Naive B cell (primary cell): ENCODE measurements around the gene DTNB. TPM values are rescaled to one million over a fixed set of nuclear protein-coding genes. Genes with fewer than 3 reads are reported as not detected.
"Not testable (repeated sequence)": the region's sequence is repeated elsewhere in the genome, so short reads cannot be mapped to it uniquely, and the experiment has no call there.

Experiments used
- ATAC-seq, 2 donors: fragments of 150-1000 bp; cut with Tn5 transposase; 2 replicates each; pipeline ENCODE4 v1.10.0; 2021; ENCODE audit warnings: low read depth in 2 of 2, mild to moderate bottlenecking in 2 of 2, moderate library complexity in 2 of 2
- DNase-seq: peaks from one replicate; pipeline ENCODE4 v3.0.0; 2022
- H3K27ac Mint-ChIP-seq, 6 donors: one replicate each; pipeline ENCODE4 v1.8.0; 2020 to 2022; ENCODE audit warnings: mild to moderate bottlenecking in 6 of 6, mixed read lengths in 6 of 6, moderate library complexity in 5 of 6, inconsistent platforms in 2 of 6
- H3K27me3 Mint-ChIP-seq, 3 donors: one replicate each; pipeline ENCODE4 v1.8.0; 2021 to 2022; ENCODE audit warnings: mixed read lengths in 3 of 3, mild to moderate bottlenecking in 1 of 3
- H3K36me3 Mint-ChIP-seq, 2 donors: one replicate each; pipeline ENCODE4 v1.8.0; 2020 to 2022; ENCODE audit warnings: mixed read lengths in 2 of 2, inconsistent platforms in 1 of 2, mild to moderate bottlenecking in 1 of 2
- H3K4me1 Mint-ChIP-seq, 3 donors: one replicate each; pipeline ENCODE4 v1.8.0; 2020 to 2022; ENCODE audit warnings: mixed read lengths in 3 of 3, inconsistent platforms in 1 of 3, mild to moderate bottlenecking in 1 of 3, moderate library complexity in 1 of 3
- H3K4me3 Mint-ChIP-seq, 8 donors: one replicate each; pipeline ENCODE4 v1.8.0; 2020 to 2022; ENCODE audit warnings: mild to moderate bottlenecking in 8 of 8, mixed read lengths in 8 of 8, moderate library complexity in 8 of 8, inconsistent platforms in 2 of 8
- H3K9me3 Mint-ChIP-seq, 7 donors: one replicate each; pipeline ENCODE4 v1.8.0; 2020 to 2022; ENCODE audit warnings: mixed read lengths in 7 of 7, mild to moderate bottlenecking in 5 of 7, inconsistent platforms in 2 of 7, moderate library complexity in 1 of 7
- polyA plus RNA-seq, 6 donors: library from polyadenylated mRNA; unstranded; fragments of 300-500 nt; fragmentation: Illumina TruSeq; gene quantifications; one replicate each; pipeline ENCODE4 v1.2.3, GENCODE V29; 2021; ENCODE audit warnings: low read depth in 6 of 6

The DTNB gene
- polyA plus RNA-seq, 6 donors from 2014 or later: 7.8 to 25.4 (median 16.1) TPM

DNA sequence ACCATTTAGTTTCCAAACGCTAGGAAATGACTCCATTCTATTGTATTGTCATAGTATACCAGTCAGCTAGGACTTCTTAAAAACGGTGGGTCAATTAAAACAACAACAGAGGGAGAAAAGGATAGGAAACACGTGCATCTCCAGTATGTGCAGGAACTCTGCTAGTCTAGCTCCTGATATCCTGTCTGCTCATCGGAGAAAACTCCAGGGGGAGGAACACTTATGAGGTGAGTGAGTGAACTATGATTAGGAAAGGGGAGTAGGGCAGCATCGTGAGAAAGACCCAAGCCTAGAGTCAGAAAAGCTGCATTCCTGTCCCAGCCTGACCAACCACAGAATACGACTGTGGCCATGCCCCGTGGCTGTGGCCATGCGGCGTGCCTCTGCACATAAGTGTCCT lies 34.2 kb downstream of the DTNB start:
- peaks cover 0 to 4% (median 0%) of the 10 kb centered on the region in 7 donors for H3K9me3 Mint-ChIP-seq
- H3K4me1 Mint-ChIP-seq: peaks cover 0 to 6% (median 4%) of the 10 kb centered on the region in 3 donors
- ATAC-seq (no peak), DNase-seq (no peak)
- no peak overlapping the region for H3K27ac Mint-ChIP-seq
- no peaks in the 10 kb centered on the region for H3K27me3 Mint-ChIP-seq
- peaks cover 0 to 6% of the 10 kb centered on the region in 2 donors for H3K36me3 Mint-ChIP-seq
- H3K4me3 Mint-ChIP-seq: no peak overlapping the region

DNA sequence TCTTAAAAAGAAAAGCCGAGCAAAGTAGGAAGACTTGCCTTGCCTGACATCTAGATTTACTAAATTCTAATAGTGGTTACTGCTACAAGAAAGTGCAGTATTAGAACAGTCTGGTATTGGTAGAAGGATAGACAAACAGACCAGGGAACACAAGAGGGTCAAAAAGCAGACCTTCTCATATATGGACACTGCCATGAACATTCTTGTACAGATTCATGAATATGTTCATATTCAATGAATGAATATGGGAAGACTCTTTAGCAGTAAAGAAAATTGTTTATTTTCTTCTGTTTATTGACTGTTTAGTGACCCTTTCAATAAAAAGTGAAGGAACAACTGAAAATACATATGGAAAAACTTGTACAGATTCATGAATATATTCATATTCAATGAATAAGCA lies 37.6 kb downstream of the DTNB start:
- Mint-ChIP-seq H3K36me3 (peaks cover 0 to 4% of the 10 kb centered on the region in 2 donors), H3K9me3 (peaks cover 0 to 4% (median 0%) of the 10 kb centered on the region in 7 donors), H3K27ac (no peak overlapping the region), H3K4me1 (peaks cover 0 to 5% (median 4%) of the 10 kb centered on the region in 3 donors), H3K4me3 (no peak overlapping the region), H3K27me3 (no peaks in the 10 kb centered on the region)
- no peak for ATAC-seq
- no peak for DNase-seq

DNA sequence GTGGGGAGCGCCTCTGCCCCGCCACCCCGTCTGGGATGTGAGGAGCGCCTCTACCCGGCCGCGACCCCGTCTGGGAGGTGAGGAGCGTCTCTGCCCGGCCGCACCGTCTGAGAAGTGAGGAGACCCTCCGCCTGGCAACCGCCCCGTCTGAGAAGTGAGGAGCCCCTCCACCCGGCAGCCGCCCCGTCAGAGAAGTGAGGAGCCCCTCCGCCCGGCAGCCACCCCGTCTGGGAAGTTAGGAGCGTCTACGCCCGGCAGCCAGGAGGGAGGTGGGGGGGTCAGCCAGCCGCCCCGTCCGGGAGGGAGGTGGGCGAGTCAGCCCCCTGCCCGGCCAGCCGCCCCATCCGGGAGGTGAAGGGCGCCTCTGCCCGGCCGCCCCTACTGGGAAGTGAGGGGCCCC lies 39.6 kb downstream of the DTNB start:
- not testable (repeated sequence) for H3K9me3 Mint-ChIP-seq, H3K27me3 Mint-ChIP-seq, H3K36me3 Mint-ChIP-seq, H3K27ac Mint-ChIP-seq, ATAC-seq, H3K4me3 Mint-ChIP-seq, H3K4me1 Mint-ChIP-seq, DNase-seq

- DNase-seq (no peak), ATAC-seq (no peak)
- Mint-ChIP-seq H3K9me3 (no peaks in the 10 kb centered on the region), H3K4me3 (no peak overlapping the region), H3K27me3 (no peaks in the 10 kb centered on the region), H3K27ac (peak overlapping the region in 3 of 6 donors; percentile 5 to 47 (median 45)), H3K36me3 (peaks cover 0 to 7% of the 10 kb centered on the region in 2 donors), H3K4me1 (peaks cover 0 to 5% (median 4%) of the 10 kb centered on the region in 3 donors)
Measured at GRCh38 chr2:25632396-25632795, 41.0 kb downstream of the DTNB start.

DNA sequence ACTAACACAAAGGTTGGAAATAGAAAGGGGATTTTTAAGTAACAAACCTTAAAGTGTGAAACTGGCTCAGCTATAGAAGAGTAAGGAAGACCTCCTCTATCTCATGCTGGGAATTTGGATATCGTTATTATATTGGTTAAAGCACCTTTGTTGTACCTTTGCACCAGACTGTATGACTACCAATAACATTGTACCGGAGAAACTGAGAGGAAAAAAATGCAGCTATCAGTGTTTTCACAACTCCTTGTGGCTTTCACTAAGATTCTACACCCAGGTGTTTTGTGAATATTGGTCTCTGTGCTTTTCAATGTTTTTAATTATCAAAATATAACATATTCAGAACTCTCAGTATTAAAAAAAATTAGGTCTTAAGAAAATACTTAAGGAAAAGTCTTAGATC lies 48.7 kb downstream of the DTNB start:
- no peaks in the 10 kb centered on the region for H3K9me3 Mint-ChIP-seq
- no peak for DNase-seq
- H3K36me3 Mint-ChIP-seq: peaks cover 24 to 26% of the 10 kb centered on the region in 2 donors
- peak overlapping the region in 1 of 6 donors; percentile 22 for H3K27ac Mint-ChIP-seq
- no peak for ATAC-seq
- no peaks in the 10 kb centered on the region for H3K27me3 Mint-ChIP-seq
- H3K4me1 Mint-ChIP-seq: no peaks in the 10 kb centered on the region
- no peak overlapping the region for H3K4me3 Mint-ChIP-seq

DNA sequence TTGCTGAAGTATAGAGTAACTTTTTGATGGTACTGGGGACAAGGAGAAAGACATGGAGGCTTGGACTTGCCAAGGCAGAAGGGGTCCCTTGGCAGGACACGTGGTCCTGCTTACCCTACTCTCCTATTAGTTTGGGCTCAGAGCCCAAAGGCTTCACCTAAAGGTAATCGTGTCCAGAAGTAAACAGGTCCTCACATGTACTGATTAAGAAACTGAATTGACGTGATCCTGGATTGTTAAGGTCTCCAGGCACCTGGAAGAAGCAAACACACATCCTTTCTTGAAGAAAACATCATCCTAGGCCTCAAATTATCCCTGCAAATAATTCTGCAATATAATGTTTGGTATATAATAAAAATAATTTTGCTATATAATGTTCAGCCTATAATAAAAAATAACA lies 50.0 kb downstream of the DTNB start:
- Mint-ChIP-seq H3K27me3 (no peaks in the 10 kb centered on the region), H3K4me1 (no peaks in the 10 kb centered on the region), H3K36me3 (peaks cover 24 to 26% of the 10 kb centered on the region in 2 donors), H3K4me3 (no peak overlapping the region), H3K9me3 (no peaks in the 10 kb centered on the region), H3K27ac (peak overlapping the region in 1 of 6 donors; percentile 41)
- DNase-seq (no peak), ATAC-seq (no peak)

DNA sequence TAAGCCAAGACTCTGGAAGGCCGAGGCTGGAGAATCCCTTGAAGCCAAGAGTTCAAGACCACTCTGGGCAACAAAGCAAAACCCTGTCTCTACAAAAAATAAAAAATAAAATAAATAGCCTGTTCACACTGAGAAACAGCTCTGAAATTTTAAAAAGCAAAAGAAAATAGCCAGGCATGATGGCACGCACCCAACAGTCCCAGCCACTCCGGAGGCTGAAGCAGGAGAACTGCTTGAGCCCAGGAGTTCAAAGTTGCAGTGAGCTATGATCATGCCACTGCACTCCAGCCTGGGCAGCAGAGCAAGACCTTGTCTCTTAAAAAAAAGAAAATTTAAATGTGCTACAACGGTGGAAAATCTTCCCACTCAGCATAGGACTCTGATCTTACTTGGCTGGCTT lies 52.7 kb downstream of the DTNB start:
- no peaks in the 10 kb centered on the region for H3K27me3 Mint-ChIP-seq
- no peaks in the 10 kb centered on the region for H3K4me1 Mint-ChIP-seq
- H3K36me3 Mint-ChIP-seq: peaks cover 17 to 19% of the 10 kb centered on the region in 2 donors
- DNase-seq: no peak
- H3K4me3 Mint-ChIP-seq: no peak overlapping the region
- no peak for ATAC-seq
- no peaks in the 10 kb centered on the region for H3K9me3 Mint-ChIP-seq
- no peak overlapping the region for H3K27ac Mint-ChIP-seq

- ATAC-seq (no peak), DNase-seq (no peak)
- Mint-ChIP-seq H3K27ac (peak overlapping the region in 2 of 6 donors; percentile 13 to 32), H3K27me3 (no peaks in the 10 kb centered on the region), H3K36me3 (peaks cover 16 to 17% of the 10 kb centered on the region in 2 donors), H3K9me3 (no peaks in the 10 kb centered on the region), H3K4me3 (no peak overlapping the region), H3K4me1 (no peaks in the 10 kb centered on the region)
Measured at GRCh38 chr2:25620077-25620476, 53.3 kb downstream of the DTNB start.

DNA sequence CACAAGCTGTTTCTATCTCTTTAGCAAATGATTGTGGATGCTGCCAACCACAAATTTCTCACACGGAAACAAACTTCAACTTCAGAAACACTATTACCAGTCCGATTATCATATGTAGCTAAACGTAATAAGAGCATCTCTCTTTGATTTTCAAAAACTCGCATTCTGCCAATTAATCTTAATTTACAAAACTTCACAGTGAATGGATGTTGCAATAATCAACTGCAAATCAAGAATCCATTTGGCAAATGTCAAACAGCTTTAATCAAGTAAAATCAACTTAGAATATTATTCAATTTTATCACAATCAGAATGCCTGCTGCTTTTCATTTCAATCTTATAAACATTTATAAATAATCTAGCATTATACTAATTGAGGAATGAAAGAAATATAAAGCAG lies 54.2 kb downstream of the DTNB start:
- no peaks in the 10 kb centered on the region for H3K4me1 Mint-ChIP-seq
- no peak for ATAC-seq
- no peak overlapping the region for H3K27ac Mint-ChIP-seq
- H3K27me3 Mint-ChIP-seq: no peaks in the 10 kb centered on the region
- no peak for DNase-seq
- no peak overlapping the region for H3K4me3 Mint-ChIP-seq
- no peaks in the 10 kb centered on the region for H3K9me3 Mint-ChIP-seq
- H3K36me3 Mint-ChIP-seq: peaks cover 15% of the 10 kb centered on the region in 2 donors

DNA sequence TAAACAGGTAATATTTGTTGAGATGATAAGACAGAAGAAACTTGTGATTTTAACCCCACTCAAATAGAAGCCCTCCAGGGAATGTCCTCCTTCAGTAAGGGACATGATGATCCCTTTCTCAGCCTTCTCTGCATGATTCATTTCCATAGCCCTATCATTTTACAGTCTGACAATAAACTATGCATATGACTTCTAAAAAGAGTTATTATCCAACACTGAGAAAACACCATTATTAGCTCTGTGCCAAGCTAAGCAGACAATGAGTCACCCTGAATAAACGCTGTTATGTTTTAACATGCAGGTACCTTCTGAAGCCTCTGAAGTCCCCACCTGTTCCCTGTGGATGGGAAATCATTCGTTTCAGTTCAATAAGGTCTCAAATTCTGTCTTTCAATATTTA lies 54.7 kb downstream of the DTNB start:
- H3K4me1 Mint-ChIP-seq: no peaks in the 10 kb centered on the region
- ATAC-seq (no peak), DNase-seq (no peak)
- H3K27ac Mint-ChIP-seq: peak overlapping the region in 1 of 6 donors; percentile 42
- H3K27me3 Mint-ChIP-seq: no peaks in the 10 kb centered on the region
- no peak overlapping the region for H3K4me3 Mint-ChIP-seq
- H3K9me3 Mint-ChIP-seq: no peaks in the 10 kb centered on the region
- H3K36me3 Mint-ChIP-seq: peaks cover 9 to 11% of the 10 kb centered on the region in 2 donors

GRCh38 chr2:25617948-25618646 lies 55.3 kb downstream of the DTNB start:
- Mint-ChIP-seq H3K27ac (peak overlapping the region in 3 of 6 donors; percentile 1 to 42 (median 20)), H3K36me3 (peaks cover 7 to 8% of the 10 kb centered on the region in 2 donors), H3K4me1 (no peaks in the 10 kb centered on the region), H3K27me3 (no peaks in the 10 kb centered on the region), H3K4me3 (no peak overlapping the region), H3K9me3 (no peaks in the 10 kb centered on the region)
- ATAC-seq: no peak
- DNase-seq: no peak

- H3K4me1 Mint-ChIP-seq: peaks cover under 1 to 6% (median under 1%) of the 10 kb centered on the region in 3 donors
Measured at GRCh38 chr2:25615920-25616319, 57.5 kb downstream of the DTNB start.

DNA sequence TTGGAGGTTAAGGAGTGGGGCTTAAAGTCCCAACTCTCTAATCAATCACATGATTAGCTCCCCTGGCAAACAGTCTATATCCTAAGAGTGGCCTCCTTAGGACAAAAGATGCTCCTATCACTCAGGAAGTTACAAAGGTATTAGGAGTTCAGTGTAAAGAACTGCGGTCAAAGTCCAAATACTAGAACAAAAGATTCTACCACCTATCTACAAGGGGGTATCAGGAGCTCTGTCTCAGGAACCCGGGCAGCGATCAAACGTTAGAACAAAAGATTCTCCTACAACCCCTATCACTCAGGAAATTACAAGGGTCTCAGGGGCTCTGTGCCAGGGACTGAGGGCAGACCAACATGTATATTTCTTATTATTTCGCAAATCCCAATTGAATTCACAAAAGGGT lies 58.0 kb downstream of the DTNB start:
- Mint-ChIP-seq H3K9me3 (no peaks in the 10 kb centered on the region), H3K27ac (peak overlapping the region in 2 of 6 donors; percentile 17 to 63), H3K36me3 (no peaks in the 10 kb centered on the region), H3K4me1 (peaks cover 6 to 12% (median 6%) of the 10 kb centered on the region in 3 donors), H3K27me3 (no peaks in the 10 kb centered on the region), H3K4me3 (peak overlapping the region in 1 of 8 donors; percentile 1)
- ATAC-seq: no peak
- DNase-seq: no peak

More at GRCh38 chr2:25615920-25616319, 57.5 kb downstream of the DTNB start:
- Mint-ChIP-seq H3K27ac (peak overlapping the region in 1 of 6 donors; percentile 17), H3K27me3 (no peaks in the 10 kb centered on the region), H3K9me3 (no peaks in the 10 kb centered on the region), H3K4me3 (no peak overlapping the region), H3K36me3 (peaks cover 0 to under 1% of the 10 kb centered on the region in 2 donors)
- no peak for DNase-seq
- ATAC-seq: no peak

GRCh38 chr2:25614711-25615110 lies 58.7 kb downstream of the DTNB start:
- Mint-ChIP-seq H3K36me3 (no peaks in the 10 kb centered on the region), H3K27ac (no peak overlapping the region), H3K9me3 (no peaks in the 10 kb centered on the region), H3K4me1 (peaks cover 9 to 18% (median 10%) of the 10 kb centered on the region in 3 donors), H3K4me3 (no peak overlapping the region), H3K27me3 (no peaks in the 10 kb centered on the region)
- ATAC-seq: no peak
- DNase-seq: no peak
